GM06990 (cell line): ENCODE results near the gene MTTP.

Source experiments
- DNase-seq: peaks from one replicate; pipeline ENCODE4 v3.0.0-alpha.2; 2011; ENCODE audit not compliant: insufficient read length; ENCODE audit errors: extremely low read depth
- H3K27me3 ChIP-seq: replicated peaks from 2 replicates; pipeline ENCODE4 v1.6.0; 2011; ENCODE audit warnings: low read length; ENCODE audit not compliant: control insufficient read depth, insufficient read depth
- H3K36me3 ChIP-seq: 2 replicates; pipeline ENCODE4 v1.5.1; 2011; ENCODE audit warnings: low read length; ENCODE audit not compliant: control insufficient read depth, insufficient read depth
- H3K4me3 ChIP-seq: replicated peaks from 2 replicates; pipeline ENCODE4 v1.5.1; 2011; ENCODE audit warnings: low read depth, mild to moderate bottlenecking, control low read depth, low read length
- CTCF ChIP-seq: IDR thresholded peaks from 2 replicates; pipeline ENCODE4 v1.5.1; 2011; ENCODE audit warnings: low read length, control low read depth, mild to moderate bottlenecking, inconsistent platforms; ENCODE audit not compliant: insufficient read depth, poor library complexity, severe bottlenecking

Gene MTTP

GRCh38 chr4:99635601-99636000, 61.0 kb downstream of the MTTP start:
- Histone ChIP-seq H3K27me3 (no peaks in the 10 kb centered on the region), H3K36me3 (no peaks in the 10 kb centered on the region), H3K4me3 (no peak overlapping the region)
- TF ChIP-seq CTCF, result no peak
- DNase-seq, result no peak

GRCh38 chr4:99636422-99636821, 61.8 kb downstream of the MTTP start:
- TF ChIP-seq CTCF, result no peak
- DNase-seq, result no peak
- no peaks in the 10 kb centered on the region for H3K27me3 ChIP-seq
- H3K4me3 ChIP-seq, result no peak overlapping the region
- H3K36me3 ChIP-seq, result no peaks in the 10 kb centered on the region

GRCh38 chr4:99637174-99637573, 62.5 kb downstream of the MTTP start:
- DNase-seq, result no peak
- H3K36me3 ChIP-seq, result no peaks in the 10 kb centered on the region
- TF ChIP-seq CTCF, result no peak
- H3K27me3 ChIP-seq, result no peaks in the 10 kb centered on the region
- H3K4me3 ChIP-seq, result no peak overlapping the region

- H3K4me3 ChIP-seq, result no peak overlapping the region
- no peak for TF ChIP-seq CTCF
- no peaks in the 10 kb centered on the region for H3K27me3 ChIP-seq
- no peaks in the 10 kb centered on the region for H3K36me3 ChIP-seq
- DNase-seq, result no peak
These were observed 66.1 kb downstream of the MTTP start for GRCh38 chr4:99640676-99641075.

GRCh38 chr4:99642725-99643489, 68.3 kb downstream of the MTTP start:
- no peak for TF ChIP-seq CTCF
- no peak overlapping the region for H3K4me3 ChIP-seq
- DNase-seq, result no peak
- no peaks in the 10 kb centered on the region for H3K36me3 ChIP-seq
- no peaks in the 10 kb centered on the region for H3K27me3 ChIP-seq
